Measurements from ENCODE around the gene TAF5L. TPM values are rescaled to one million over a fixed set of nuclear protein-coding genes. Genes with fewer than 3 reads are reported as not detected.

Gene TAF5L
- total and polyA plus RNA-seq, 2 of the 4 experiments (the other 2 are of a cell fraction): 17.9 to 18.6 TPM

GRCh38 chr1:229582715-229583114 lies 43.2 kb downstream of the TAF5L start:
- H3K4me2 ChIP-seq (ENCODE audit: low read depth, low read length): no peak overlapping the region
- H4K91ac ChIP-seq (ENCODE audit: insufficient read depth, low read depth, low read length): no peak overlapping the region
- H4K8ac ChIP-seq (ENCODE audit: low read depth in 2 of 2, low read length in 2 of 2): no peak overlapping the region
- H3K23ac ChIP-seq (ENCODE audit: low read depth, low read length): no peak overlapping the region
- DNase-seq (no peak), ATAC-seq (ENCODE audit: low read depth) (no peak; the same call in 1 of the 2 replicates)
- no peak overlapping the region for H2AK9ac ChIP-seq (replicated peaks; ENCODE audit: low read depth, low read length, poor library complexity)
- dilution Hi-C loops (cut with HindIII; ENCODE audit: low sequenced_read_pairs, unreplicated experiment) (no loop called here), intact Hi-C loops (cut with micrococcal nuclease) (no loop called here), in situ Hi-C loops (cut with MboI; ENCODE audit: low sequenced_read_pairs) (no loop called here)
- H3K4me3 ChIP-seq (ENCODE audit: insufficient read depth, low read depth, low read length): no peak overlapping the region
- H2BK15ac ChIP-seq (ENCODE audit: low read depth, low read length): no peak overlapping the region
- no peak overlapping the region for H3K14ac ChIP-seq (replicated peaks; ENCODE audit: low read depth, low read length)
- CTCF ChIA-PET: interaction anchor here (0.7 to 1.6 kb wide), 2 partner anchors 13 to 42 kb away, joined by 3 read pairs; no protein-coding TSS in a partner anchor
- H3K27me3 ChIP-seq (ENCODE audit: control insufficient read depth, insufficient read depth, low read length): no peaks in the 10 kb centered on the region
- POLR2A ChIA-PET (ENCODE audit: unreplicated experiment): no interaction called here
- H2AFZ ChIP-seq (replicated peaks; ENCODE audit: low read length, poor library complexity): no peak overlapping the region
- no peak overlapping the region for H3K18ac ChIP-seq (ENCODE audit: low read depth, low read length)
- no peak overlapping the region for H3K9ac ChIP-seq (ENCODE audit: low read depth, low read length)
- no peak overlapping the region for H2BK120ac ChIP-seq (ENCODE audit: low read depth, low read length)
- no peak overlapping the region for H3K27ac ChIP-seq (ENCODE audit: insufficient read depth, low read length)
- no peak overlapping the region for H2AK5ac ChIP-seq (ENCODE audit: low read depth, low read length)
- no peak overlapping the region for H3K4ac ChIP-seq (ENCODE audit: low read depth, low read length)
- peaks cover 2% of the 10 kb centered on the region; the same call in 1 of the 2 replicates for H3K4me1 ChIP-seq (ENCODE audit: control insufficient read depth, insufficient read depth, low read length)
- no peaks in the 10 kb centered on the region for H3K79me1 ChIP-seq (ENCODE audit: low read depth in 1 of 2, low read length in 2 of 2)
- TF ChIP-seq FOS (IDR thresholded peaks at IDR 0.05; ENCODE audit: low read depth, low read length) (no peak), MAFK (IDR thresholded peaks at IDR 0.05; ENCODE audit: low read depth, low read length) (no peak), CTCF (conservative IDR thresholded peaks at IDR 0.05; ENCODE audit: low read depth, low read length) (no peak), RFX5 (IDR thresholded peaks at IDR 0.05; ENCODE audit: low read depth, low read length) (no peak), BHLHE40 (IDR thresholded peaks at IDR 0.05; ENCODE audit: low read depth, low read length) (no peak), MAZ (IDR thresholded peaks at IDR 0.05; ENCODE audit: borderline replicate concordance, low read depth, low read length) (no peak), CHD1 (IDR thresholded peaks at IDR 0.05; ENCODE audit: low read depth, low read length) (no peak), POLR2A (IDR thresholded peaks at IDR 0.05; ENCODE audit: low read depth, low read length) (no peak), CEBPB (IDR thresholded peaks at IDR 0.05; ENCODE audit: low read depth, low read length) (no peak)
- no peak overlapping the region for H3K56ac ChIP-seq (ENCODE audit: extremely low read depth, insufficient read depth, low read length)
- H4K20me1 ChIP-seq (ENCODE audit: insufficient read depth, low read length): no peaks in the 10 kb centered on the region
- H3K9me3 ChIP-seq (ENCODE audit: control insufficient read depth, insufficient read depth, low read length): no peaks in the 10 kb centered on the region
- H2BK5ac ChIP-seq (ENCODE audit: low read depth, low read length, poor library complexity, severe bottlenecking): no peak overlapping the region
- H3K36me3 ChIP-seq (ENCODE audit: control insufficient read depth, insufficient read depth, low read length): no peaks in the 10 kb centered on the region
- H2BK20ac ChIP-seq (ENCODE audit: low read depth, low read length): no peak overlapping the region
- peaks cover 7% of the 10 kb centered on the region; the same call in 1 of the 2 replicates for H3K9me1 ChIP-seq (ENCODE audit: insufficient read depth, low read length)
- no TSS peak for BruUV-seq (replicated peaks)
- H4K5ac ChIP-seq (ENCODE audit: low read depth, low read length): no peak overlapping the region
- WGBS, 2 experiments (ENCODE audit: extremely low coverage in 2 of 2, insufficient read length in 1 of 2): no CpG with 5 or more reads among the region's 4 CpGs
